Dedifferentiated amniotic fluid mesenchymal stem cell (primary cell): ENCODE data around the gene TNFRSF19.

ENCODE experiments used
- DNase-seq: peaks from one replicate; pipeline ENCODE4 v3.0.0-alpha.2; 2016; ENCODE audit errors: extremely low spot score

Gene TNFRSF19

GRCh38 chr13:23628765-23629565 lies 58.8 kb downstream of the TNFRSF19 start:
- DNase-seq = no peak

- no peak for DNase-seq
Observed at GRCh38 chr13:23629566-23630272, 59.5 kb downstream of the TNFRSF19 start.

GRCh38 chr13:23630349-23631093 lies 60.3 kb downstream of the TNFRSF19 start:
- no peak for DNase-seq

GRCh38 chr13:23631311-23632047 lies 61.3 kb downstream of the TNFRSF19 start:
- DNase-seq = no peak

DNA sequence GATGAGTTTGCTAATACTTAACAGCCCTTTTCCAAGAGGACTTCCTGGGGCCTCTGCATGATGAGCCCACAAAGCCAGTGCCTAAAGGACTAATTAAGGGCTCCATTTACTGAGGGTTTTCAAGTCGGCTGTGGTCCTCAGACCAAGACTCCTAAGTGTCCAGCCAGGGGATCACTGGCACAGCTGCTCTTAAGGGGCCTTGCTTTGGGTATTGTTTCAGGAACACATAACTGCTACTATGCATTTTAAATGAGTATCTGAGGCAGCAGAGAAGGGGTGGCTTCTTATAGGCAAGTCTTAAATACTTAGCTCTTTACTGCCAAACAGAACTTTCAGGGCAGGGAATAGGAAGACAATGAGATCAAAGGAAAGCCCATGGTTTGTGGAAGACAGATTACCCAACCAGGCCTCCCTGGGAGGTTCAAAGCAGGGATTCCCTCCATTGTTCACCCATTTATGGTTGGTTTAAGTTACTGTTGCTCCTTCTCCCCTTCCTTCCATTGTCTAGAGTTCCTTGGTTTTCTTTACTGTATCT lies 61.9 kb downstream of the TNFRSF19 start:
- no peak for DNase-seq

DNA sequence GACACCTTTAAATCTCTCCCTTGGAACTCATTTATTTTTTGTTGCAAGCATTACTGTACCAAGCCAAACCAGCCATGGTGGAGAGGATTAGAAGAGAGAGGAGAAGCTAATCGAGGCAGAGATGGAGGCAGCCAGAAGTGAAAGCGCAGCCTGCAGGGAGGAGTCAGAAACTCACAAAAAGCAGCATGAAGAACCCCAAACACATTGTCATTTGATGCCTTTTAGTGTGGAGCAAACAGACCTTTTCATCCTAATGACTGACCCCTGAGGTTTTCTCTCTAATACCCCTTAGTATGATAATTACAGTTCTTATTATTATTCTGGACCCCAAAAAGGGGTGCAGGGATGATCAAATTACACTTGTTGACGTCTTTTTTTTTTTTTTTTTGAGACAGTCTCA lies 62.5 kb downstream of the TNFRSF19 start:
- no peak for DNase-seq

GRCh38 chr13:23634897-23635296 lies 64.7 kb downstream of the TNFRSF19 start:
- DNase-seq = no peak

DNA sequence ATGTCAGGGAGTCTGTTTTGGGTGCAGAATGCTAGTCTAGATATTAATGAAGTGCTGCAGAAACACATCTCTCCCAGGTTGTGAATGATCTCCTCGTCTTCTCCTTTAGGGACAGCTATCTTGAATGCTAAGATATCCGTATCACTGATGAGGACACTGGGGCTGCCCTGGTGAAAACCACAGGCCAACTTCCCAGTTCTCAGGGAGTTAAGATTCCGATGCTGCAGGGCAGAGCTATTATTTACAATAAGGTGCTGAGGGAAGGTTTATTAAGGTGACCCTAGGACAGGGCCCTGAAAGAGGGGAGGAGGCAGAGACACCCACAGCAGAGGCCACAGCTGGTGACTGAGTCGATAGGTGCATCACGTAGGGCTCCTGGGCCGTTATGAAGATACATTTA lies 66.1 kb downstream of the TNFRSF19 start:
- DNase-seq = no peak

- no peak for DNase-seq
Observed at GRCh38 chr13:23637829-23638228, 67.6 kb downstream of the TNFRSF19 start.

DNA sequence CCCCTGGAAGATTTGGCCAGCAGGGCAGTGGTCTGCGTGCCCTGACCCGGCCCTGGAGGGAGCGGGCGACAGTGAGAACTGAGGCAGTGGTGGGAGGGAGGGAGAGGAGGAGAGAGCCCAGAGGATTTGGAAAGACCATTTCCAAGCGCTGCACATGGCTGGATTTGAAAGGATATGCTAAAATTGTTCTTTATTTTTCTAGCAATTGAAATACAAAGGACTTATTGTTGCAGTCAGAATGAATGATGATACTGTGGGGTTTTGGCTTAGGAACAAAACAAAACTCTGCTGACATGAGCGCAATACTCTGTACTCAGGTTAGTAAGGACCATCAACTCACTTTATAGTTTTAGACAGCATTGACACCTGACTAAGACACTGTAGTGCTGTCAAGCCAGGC lies 69.5 kb downstream of the TNFRSF19 start:
- DNase-seq = no peak

DNA sequence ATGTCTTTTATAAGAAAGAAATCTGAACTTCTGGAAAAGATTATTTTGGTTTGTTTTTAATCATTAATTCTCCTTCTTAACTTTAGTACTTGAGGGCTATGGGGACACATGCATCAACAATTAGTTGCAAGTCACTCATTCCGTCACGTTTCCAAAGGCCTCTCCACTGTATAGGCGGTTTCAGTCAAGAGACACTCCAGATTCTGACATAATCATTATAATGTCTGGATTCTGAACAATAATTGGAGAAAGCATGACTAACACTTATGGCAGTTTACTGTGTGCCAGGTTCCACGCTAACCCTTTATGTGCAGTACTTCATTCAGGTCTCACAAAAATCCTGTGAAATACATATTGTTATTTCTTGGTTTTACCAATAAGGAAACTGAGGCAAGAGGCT lies 71.9 kb downstream of the TNFRSF19 start:
- no peak for DNase-seq

GRCh38 chr13:23643338-23644125 lies 73.3 kb downstream of the TNFRSF19 start:
- DNase-seq = no peak

- DNase-seq = no peak
Observed at GRCh38 chr13:23644126-23644419, 73.9 kb downstream of the TNFRSF19 start.

GRCh38 chr13:23644527-23645138 lies 74.4 kb downstream of the TNFRSF19 start:
- no peak for DNase-seq

DNA sequence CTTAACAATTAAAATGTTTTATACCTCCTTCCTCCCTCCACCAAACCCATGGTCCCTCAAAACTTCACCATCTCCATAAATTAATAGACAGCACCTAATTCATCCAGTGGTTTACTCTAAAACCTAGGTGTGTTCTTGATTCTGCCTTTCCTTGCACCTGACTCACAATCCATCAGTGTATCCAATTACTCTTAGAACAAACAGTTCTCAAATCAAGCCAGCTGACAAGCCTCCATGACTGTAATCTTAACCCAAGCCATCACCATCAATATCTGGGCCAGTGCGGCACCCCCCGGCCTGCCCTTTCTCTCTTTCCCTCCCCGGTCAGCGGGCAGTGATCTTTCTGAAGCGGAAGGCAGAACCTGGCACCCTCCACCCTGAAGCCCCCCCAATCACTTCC lies 75.6 kb downstream of the TNFRSF19 start:
- no peak for DNase-seq

- DNase-seq = no peak
Observed at GRCh38 chr13:23651439-23651838, 81.2 kb downstream of the TNFRSF19 start.

GRCh38 chr13:23651887-23652286 lies 81.7 kb downstream of the TNFRSF19 start:
- DNase-seq = no peak

DNA sequence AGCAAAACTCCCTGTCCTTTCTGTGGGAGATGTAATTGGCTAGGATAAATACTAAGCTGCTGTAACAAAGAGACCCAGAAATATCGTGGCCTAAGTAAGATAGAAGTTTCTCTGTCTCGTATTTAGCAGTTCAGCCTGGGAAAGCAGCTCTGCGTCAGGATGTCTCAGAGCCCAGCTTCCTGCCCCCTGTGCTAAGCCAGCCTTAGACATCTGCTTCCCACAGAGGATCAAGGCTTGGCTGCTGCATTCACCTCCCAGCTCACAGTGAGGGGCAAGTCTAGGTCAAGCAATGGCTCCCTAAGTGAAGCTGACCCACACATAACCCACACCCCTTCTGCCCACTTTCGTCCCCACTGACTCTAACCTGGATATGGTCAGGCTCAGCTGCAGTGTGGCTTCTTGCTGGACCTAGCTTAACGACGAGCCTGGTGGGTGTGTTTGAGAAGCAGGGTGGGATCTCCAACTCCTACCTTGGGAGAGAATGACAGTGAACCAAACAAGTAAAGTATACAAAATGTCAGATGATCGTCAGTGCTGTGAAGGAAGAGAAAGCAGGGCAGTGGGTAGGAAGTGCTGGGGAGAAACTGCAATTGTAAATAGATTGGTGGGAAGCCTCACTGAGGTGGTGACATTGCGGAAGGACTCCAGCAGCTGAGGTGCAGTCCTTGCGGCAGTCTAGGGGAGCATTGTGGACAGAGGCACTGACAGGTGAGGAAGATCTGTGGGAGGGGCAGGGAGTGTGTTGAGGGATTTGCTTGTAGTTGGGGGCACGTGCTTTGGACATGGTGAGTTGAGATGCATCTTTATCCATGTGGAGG lies 82.9 kb downstream of the TNFRSF19 start:
- DNase-seq = no peak
